Myocyte (in vitro differentiated cells): ENCODE results near the gene GRID1. TPM values are rescaled to one million over a fixed set of nuclear protein-coding genes. Genes with fewer than 3 reads are reported as not detected.

ENCODE experiments used
- DNase-seq: peaks from one replicate; pipeline ENCODE4 v3.0.0-alpha.2; 2012; ENCODE audit warnings: low read depth
- microRNA counts: library from miRNA; unstranded; fragments of <30 nt; microRNA quantifications from one replicate; lab custom pipeline; 2016
- microRNA-seq: library from miRNA; unstranded; fragments of <30 nt; microRNA quantifications from one replicate; pipeline ENCODE4, GENCODE V29; 2016
- total RNA-seq: library from RNA; depleted of rRNA; stranded (reverse); fragments of >200 nt; gene quantifications from 2 replicates; pipeline ENCODE4 v1.2.3, GENCODE V29; 2014

GRID1 gene
- total RNA-seq, 1 donor from 2014 or later: not detected

- no peak for DNase-seq
These were observed 795.7 kb downstream of the GRID1 start for GRCh38 chr10:85570871-85571270.

- no peak for DNase-seq
These were observed 801.2 kb downstream of the GRID1 start for GRCh38 chr10:85565381-85565780.

GRCh38 chr10:85558533-85558932, 808.1 kb downstream of the GRID1 start:
- DNase-seq: no peak

- no peak for DNase-seq
These were observed 808.9 kb downstream of the GRID1 start for GRCh38 chr10:85557706-85558105.

GRCh38 chr10:85557077-85557476, 809.5 kb downstream of the GRID1 start:
- no peak for DNase-seq

MicroRNAs encoded within 50 kb of the gene (microRNA counts, 767-probe panel; counts per million panel counts)
- not detected for microRNA hsa-miR-346 (lab: Ali Mortazavi, UCI)

Small RNA genes lying within 50 kb of the gene (microRNA-seq; reads per million reads assigned to microRNA genes)
- not detected for gene MIR346

Other genes with a start within 250 kb of the GRID1 start
- 34.9 and 36.1 TPM in 2 replicates for gene WAPL, start 155.0 kb upstream of the GRID1 start, total RNA-seq